ENCODE measurements around the gene RNF214.

DNA sequence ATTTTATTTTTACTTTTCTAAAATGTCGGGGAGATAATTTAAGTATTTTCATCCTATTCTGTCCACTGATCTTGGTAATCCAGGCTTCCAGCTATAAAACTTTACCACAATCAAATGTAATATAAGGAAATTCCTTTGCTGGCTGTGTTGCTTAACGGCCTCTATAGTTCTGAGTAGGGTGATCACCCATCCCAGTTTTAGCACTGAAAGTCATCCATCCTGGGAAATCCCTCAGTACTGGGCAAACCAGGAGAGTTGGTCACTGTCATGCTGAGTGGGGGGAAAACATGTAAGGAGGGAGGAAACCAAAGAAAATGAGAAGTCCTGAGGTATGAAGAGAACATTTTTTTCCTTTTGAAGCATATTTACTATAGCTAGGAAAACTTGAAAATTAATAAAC, 45.9 kb downstream of the RNF214 start:
- TF ChIP-seq, protein P1, sequence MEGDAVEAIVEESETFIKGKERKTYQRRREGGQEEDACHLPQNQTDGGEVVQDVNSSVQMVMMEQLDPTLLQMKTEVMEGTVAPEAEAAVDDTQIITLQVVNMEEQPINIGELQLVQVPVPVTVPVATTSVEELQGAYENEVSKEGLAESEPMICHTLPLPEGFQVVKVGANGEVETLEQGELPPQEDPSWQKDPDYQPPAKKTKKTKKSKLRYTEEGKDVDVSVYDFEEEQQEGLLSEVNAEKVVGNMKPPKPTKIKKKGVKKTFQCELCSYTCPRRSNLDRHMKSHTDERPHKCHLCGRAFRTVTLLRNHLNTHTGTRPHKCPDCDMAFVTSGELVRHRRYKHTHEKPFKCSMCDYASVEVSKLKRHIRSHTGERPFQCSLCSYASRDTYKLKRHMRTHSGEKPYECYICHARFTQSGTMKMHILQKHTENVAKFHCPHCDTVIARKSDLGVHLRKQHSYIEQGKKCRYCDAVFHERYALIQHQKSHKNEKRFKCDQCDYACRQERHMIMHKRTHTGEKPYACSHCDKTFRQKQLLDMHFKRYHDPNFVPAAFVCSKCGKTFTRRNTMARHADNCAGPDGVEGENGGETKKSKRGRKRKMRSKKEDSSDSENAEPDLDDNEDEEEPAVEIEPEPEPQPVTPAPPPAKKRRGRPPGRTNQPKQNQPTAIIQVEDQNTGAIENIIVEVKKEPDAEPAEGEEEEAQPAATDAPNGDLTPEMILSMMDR (IDR thresholded peaks at IDR 0.05; ENCODE audit: poor library complexity), result no peak
- TF ChIP-seq EZH2phosphoT487 (IDR thresholded peaks at IDR 0.05; ENCODE audit: low read depth, severe bottlenecking, unreplicated experiment), result no peak
- no peak for TF ChIP-seq EZH2 (IDR thresholded peaks at IDR 0.05; ENCODE audit: borderline replicate concordance)

Data from hepatocyte (in vitro differentiated cells).